Ascending aorta (tissue), 2 donors: Measurements from ENCODE around the gene DCHS1. TPM values are rescaled to one million over a fixed set of nuclear protein-coding genes. Genes with fewer than 3 reads are reported as not detected.
"Not testable (repeated sequence)": the region's sequence is repeated elsewhere in the genome, so short reads cannot be mapped to it uniquely, and the experiment has no call there.

Experiments used
- DNase-seq, 2 donors: peaks; one replicate each; pipeline ENCODE4 v3.0.0-alpha.2; 2019; ENCODE audit warnings: low spot score in 2 of 2
- H3K27ac ChIP-seq, 2 donors: fragments of 200-600 bp; sonication (generic); one replicate each; pipeline ENCODE4 v1.5.1; 2016 to 2017; ENCODE audit warnings: mild to moderate bottlenecking in 1 of 2
- H3K27me3 ChIP-seq: fragments of 200-600 bp; sonication (generic); one replicate; pipeline ENCODE4 v1.5.1; 2017
- H3K36me3 ChIP-seq, 2 donors: fragments of 200-600 bp; sonication (generic); one replicate each; pipeline ENCODE4 v1.5.1; 2016
- H3K4me1 ChIP-seq, 2 donors: fragments of 200-600 bp; sonication (generic); one replicate each; pipeline ENCODE4 v1.5.1; 2016 to 2017; ENCODE audit warnings: mild to moderate bottlenecking in 1 of 2
- H3K4me3 ChIP-seq, 2 donors: fragments of 200-600 bp; sonication (generic); one replicate each; pipeline ENCODE4 v1.5.1; 2016 to 2017; ENCODE audit warnings: mild to moderate bottlenecking in 1 of 2
- H3K9me3 ChIP-seq, 2 donors: fragments of 200-600 bp; sonication (generic); one replicate each; pipeline ENCODE4 v1.5.1; 2016
- intact Hi-C: fragments of 100-400 bp; cut with DNase I; formaldehyde crosslinking; loops from one replicate; pipeline ENCODE4 v1.15.1; 2023
- total RNA-seq: library from RNA; depleted of rRNA; stranded (reverse); fragments of >200 nt; gene quantifications from one replicate; pipeline ENCODE4 v1.1.0, GENCODE V29; 2016
- TF ChIP-seq, protein P1 (sequence below), 3 experiments: fragments of 200-600 bp in 2 of 3; fragments of 450-650 bp in 1 of 3; sonication (generic) in 2 of 3; IDR thresholded peaks; one replicate each; pipeline ENCODE4 v1.5.1; 2016 to 2019; ENCODE audit warnings: antibody characterized with exemption in 3 of 3, mild to moderate bottlenecking in 1 of 3, moderate library complexity in 1 of 3

The DCHS1 gene, protein sequence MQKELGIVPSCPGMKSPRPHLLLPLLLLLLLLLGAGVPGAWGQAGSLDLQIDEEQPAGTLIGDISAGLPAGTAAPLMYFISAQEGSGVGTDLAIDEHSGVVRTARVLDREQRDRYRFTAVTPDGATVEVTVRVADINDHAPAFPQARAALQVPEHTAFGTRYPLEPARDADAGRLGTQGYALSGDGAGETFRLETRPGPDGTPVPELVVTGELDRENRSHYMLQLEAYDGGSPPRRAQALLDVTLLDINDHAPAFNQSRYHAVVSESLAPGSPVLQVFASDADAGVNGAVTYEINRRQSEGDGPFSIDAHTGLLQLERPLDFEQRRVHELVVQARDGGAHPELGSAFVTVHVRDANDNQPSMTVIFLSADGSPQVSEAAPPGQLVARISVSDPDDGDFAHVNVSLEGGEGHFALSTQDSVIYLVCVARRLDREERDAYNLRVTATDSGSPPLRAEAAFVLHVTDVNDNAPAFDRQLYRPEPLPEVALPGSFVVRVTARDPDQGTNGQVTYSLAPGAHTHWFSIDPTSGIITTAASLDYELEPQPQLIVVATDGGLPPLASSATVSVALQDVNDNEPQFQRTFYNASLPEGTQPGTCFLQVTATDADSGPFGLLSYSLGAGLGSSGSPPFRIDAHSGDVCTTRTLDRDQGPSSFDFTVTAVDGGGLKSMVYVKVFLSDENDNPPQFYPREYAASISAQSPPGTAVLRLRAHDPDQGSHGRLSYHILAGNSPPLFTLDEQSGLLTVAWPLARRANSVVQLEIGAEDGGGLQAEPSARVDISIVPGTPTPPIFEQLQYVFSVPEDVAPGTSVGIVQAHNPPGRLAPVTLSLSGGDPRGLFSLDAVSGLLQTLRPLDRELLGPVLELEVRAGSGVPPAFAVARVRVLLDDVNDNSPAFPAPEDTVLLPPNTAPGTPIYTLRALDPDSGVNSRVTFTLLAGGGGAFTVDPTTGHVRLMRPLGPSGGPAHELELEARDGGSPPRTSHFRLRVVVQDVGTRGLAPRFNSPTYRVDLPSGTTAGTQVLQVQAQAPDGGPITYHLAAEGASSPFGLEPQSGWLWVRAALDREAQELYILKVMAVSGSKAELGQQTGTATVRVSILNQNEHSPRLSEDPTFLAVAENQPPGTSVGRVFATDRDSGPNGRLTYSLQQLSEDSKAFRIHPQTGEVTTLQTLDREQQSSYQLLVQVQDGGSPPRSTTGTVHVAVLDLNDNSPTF (N-terminal part only)
- total RNA-seq = 58.0 TPM

DNA sequence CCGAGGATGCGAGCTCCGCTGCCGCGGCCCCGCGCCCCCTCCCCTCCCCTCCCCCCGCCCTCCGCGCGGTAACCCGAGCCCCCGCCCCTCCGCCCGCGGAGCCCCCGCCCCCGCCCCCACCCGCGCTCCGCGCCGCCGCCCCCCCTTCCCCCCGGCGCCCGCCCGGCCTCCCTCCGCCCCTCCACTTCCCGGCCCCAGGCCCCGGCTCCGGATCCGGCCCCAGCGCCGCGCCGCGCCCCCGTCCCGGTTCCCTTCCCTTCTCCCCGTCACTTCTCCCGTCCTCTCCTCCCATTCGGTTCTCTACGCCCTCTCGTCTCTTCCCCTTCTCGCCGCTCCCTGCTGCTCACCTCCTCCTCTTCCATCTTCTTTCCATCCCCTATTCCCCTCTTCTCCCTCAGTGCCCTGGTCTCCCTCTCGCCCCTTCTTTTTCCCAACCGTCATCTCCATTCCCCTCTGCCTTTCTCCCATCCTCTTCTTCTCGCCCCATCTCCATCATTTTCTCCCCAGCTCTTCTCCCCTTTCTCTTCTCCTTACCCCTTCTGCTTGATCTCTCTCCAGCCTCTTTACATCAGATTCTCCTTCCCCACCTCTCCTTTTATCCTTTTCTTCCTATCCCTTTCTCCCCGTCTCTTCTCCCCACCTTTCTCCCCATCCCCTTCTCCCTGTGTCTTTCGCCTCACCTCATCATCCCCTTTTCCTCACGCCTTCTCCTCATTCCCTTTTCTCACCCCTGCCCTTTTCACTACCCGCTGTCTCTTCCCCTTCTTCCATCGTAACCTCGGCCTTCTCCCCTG lies at the start of gene DCHS1:
Gene DCHS1 (minus strand): TSS at position 20 of the 794 bp plus-strand sequence. CDS start 14,196 bp downstream, outside the sequence.
- Histone ChIP-seq H3K9me3 (no peaks in the 10 kb centered on the region), H3K27me3 (no peaks in the 10 kb centered on the region), H3K27ac (peak within 1 kb of the TSS; percentile 83 to 91), H3K4me1 (peaks cover 0 to 14% of the 10 kb centered on the region in 2 donors), H3K36me3 (no peaks in the 10 kb centered on the region), H3K4me3 (peak within 1 kb of the TSS; percentile 53 to 75)
- TF ChIP-seq, protein P1, sequence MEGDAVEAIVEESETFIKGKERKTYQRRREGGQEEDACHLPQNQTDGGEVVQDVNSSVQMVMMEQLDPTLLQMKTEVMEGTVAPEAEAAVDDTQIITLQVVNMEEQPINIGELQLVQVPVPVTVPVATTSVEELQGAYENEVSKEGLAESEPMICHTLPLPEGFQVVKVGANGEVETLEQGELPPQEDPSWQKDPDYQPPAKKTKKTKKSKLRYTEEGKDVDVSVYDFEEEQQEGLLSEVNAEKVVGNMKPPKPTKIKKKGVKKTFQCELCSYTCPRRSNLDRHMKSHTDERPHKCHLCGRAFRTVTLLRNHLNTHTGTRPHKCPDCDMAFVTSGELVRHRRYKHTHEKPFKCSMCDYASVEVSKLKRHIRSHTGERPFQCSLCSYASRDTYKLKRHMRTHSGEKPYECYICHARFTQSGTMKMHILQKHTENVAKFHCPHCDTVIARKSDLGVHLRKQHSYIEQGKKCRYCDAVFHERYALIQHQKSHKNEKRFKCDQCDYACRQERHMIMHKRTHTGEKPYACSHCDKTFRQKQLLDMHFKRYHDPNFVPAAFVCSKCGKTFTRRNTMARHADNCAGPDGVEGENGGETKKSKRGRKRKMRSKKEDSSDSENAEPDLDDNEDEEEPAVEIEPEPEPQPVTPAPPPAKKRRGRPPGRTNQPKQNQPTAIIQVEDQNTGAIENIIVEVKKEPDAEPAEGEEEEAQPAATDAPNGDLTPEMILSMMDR (IDR thresholded peaks at IDR 0.05) = no peak
- DNase-seq = peak in 1 of 2 donors; percentile 78
- intact Hi-C loops = loop anchor here (1.0 to 2.0 kb wide), 2 partner anchors 43 to 176 kb away; partner anchors contain the start of gene TAF10

DNA sequence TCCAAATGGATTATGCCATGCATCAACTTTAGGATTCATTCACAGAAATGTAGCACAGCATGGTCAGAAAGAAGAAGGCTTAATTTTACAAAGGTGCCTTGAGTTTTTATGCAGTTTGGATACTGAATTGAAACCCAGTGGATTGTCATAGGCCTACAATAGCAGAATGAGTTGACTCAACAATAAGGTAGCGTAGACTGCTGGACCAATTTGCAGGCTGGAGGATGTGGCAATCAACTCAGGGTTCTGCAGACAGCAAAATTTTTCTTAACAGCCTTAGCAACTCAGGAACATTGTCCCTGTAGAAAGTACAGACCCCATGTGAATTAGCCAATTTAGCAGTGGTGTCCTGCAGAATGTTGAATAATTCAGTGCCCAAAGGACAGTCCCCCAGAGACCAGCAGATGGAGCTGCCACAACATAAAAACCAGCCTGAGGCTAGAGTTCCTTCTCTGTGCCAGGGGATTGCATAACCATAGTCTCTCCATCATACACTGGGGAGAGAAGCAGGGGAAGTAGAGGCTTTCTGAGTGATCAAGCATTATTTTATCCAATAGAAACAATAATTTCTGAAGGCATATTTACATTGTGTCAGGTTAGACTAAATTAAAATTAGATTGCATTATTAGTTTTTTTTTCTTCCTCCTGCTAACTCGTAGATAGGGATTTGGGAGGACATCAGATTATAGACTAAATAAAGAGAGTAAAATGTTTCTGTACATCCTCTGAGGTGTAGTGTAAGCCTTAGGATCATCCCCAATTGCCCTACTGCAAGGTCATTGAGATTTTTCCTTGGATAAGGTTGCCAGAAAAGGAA lies 47.8 kb upstream of the DCHS1 start:
- intact Hi-C loops = no loop called here
- H3K4me1 ChIP-seq = no peaks in the 10 kb centered on the region
- H3K4me3 ChIP-seq = no peak overlapping the region
- no peak overlapping the region for H3K27ac ChIP-seq
- peak in 1 of 2 donors; percentile 81 for DNase-seq
- no peaks in the 10 kb centered on the region for H3K27me3 ChIP-seq
- TF ChIP-seq, protein P1 (IDR thresholded peaks at IDR 0.05) = peak; percentile 42 to 70 (median 53)
- H3K36me3 ChIP-seq = no peaks in the 10 kb centered on the region
- no peaks in the 10 kb centered on the region for H3K9me3 ChIP-seq

DNA sequence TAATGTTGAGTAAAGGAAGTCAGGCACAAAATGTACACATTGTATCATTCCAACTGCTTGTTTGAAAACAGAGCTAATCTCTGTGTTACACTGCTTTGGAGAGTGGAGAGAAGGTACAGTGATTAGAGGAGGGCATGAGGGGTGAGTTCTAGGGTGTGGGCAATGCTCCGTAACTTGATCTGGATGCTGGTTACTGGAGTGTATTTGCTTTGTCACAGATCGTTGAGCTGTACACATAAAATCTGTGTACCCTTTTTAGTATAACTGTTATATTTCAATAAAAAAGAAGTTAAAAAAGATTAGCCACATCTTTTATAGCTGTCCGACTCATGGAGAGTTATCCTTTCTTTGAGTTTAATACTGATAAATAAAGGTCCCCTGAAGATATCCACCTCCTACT lies 46.3 kb upstream of the DCHS1 start:
- H3K4me1 ChIP-seq, H3K27me3 ChIP-seq, DNase-seq, H3K27ac ChIP-seq, H3K9me3 ChIP-seq, H3K36me3 ChIP-seq, intact Hi-C loops, H3K4me3 ChIP-seq: not testable (repeated sequence)

DNA sequence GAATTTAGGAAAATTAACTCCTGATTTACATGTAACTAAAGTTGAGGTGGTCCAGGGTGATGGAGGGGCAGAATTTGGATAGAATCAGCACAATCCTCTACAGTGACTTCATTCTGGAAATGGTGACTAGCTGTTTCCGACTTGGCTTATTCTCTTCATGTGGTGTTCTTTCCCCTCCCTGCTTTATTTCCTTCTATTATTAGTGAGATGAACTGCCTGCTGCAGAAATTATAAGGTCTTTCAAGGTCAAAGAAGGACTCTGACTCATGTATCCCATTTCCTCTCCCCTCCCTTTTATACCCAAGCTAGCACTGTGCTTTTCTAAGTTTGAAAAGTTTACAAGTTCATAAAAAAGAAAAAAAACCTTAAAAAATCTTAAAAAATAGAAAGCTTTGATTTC lies 39.8 kb upstream of the DCHS1 start:
- no peak overlapping the region for H3K4me3 ChIP-seq
- H3K36me3 ChIP-seq = no peaks in the 10 kb centered on the region
- peaks cover 8 to 20% of the 10 kb centered on the region in 2 donors for H3K4me1 ChIP-seq
- intact Hi-C loops = no loop called here
- DNase-seq = no peak
- TF ChIP-seq, protein P1 (IDR thresholded peaks at IDR 0.05) = no peak
- peak overlapping the region; percentile 77 to 79 for H3K27ac ChIP-seq
- H3K9me3 ChIP-seq = no peaks in the 10 kb centered on the region
- H3K27me3 ChIP-seq = no peaks in the 10 kb centered on the region

DNA sequence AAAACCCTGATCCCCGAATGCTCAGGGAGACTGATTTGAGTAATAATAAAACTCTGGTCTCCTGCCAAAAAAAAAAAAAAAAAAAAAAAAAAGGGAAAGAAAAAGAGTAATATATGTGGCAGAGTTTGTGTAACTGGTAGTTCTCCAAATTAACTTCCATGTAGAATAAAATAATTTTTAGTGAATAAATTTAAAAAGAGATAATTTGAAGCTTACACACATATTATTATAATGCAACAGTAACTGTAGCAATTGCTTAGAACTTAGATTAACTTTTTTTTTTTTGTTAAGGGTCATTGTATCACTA lies 38.6 kb upstream of the DCHS1 start:
- TF ChIP-seq, protein P1 (IDR thresholded peaks at IDR 0.05) = no peak
- no peak for DNase-seq
- H3K36me3 ChIP-seq = no peaks in the 10 kb centered on the region
- no peaks in the 10 kb centered on the region for H3K9me3 ChIP-seq
- no peak overlapping the region for H3K4me3 ChIP-seq
- intact Hi-C loops = no loop called here
- no peaks in the 10 kb centered on the region for H3K27me3 ChIP-seq
- peak overlapping the region; percentile 73 to 77 for H3K27ac ChIP-seq
- peaks cover 8 to 20% of the 10 kb centered on the region in 2 donors for H3K4me1 ChIP-seq
